Thymus (tissue), 11 donors: Measurements from ENCODE around the gene GMPR. TPM values are rescaled to one million over a fixed set of nuclear protein-coding genes. Genes with fewer than 3 reads are reported as not detected.

Source experiments
- DNase-seq, 9 donors: peaks; one replicate each; pipeline ENCODE4 v3.0.0-alpha.2; 2013; ENCODE audit warnings: low spot score in 9 of 9, low read depth in 6 of 9, missing footprints in 1 of 9
- H3K27ac ChIP-seq, 2 donors: one replicate each; pipeline ENCODE4 v1.5.1; 2013; ENCODE audit warnings: control low read depth in 1 of 2, low read depth in 1 of 2, low read length in 1 of 2, mild to moderate bottlenecking in 1 of 2, moderate library complexity in 1 of 2
- H3K27me3 ChIP-seq, 2 donors: one replicate each; pipeline ENCODE4 v1.5.1; 2013; ENCODE audit warnings: low read length in 1 of 2; ENCODE audit not compliant: control insufficient read depth in 2 of 2, insufficient read depth in 1 of 2
- H3K36me3 ChIP-seq, 2 donors: one replicate each; pipeline ENCODE4 v1.5.1; 2013; ENCODE audit warnings: low read length in 1 of 2, mild to moderate bottlenecking in 1 of 2, moderate library complexity in 1 of 2; ENCODE audit not compliant: control insufficient read depth in 2 of 2, insufficient read depth in 2 of 2
- H3K4me1 ChIP-seq, 2 donors: one replicate each; pipeline ENCODE4 v1.5.1; 2013; ENCODE audit warnings: low read length in 2 of 2; ENCODE audit not compliant: control insufficient read depth in 2 of 2, insufficient read depth in 2 of 2
- H3K4me3 ChIP-seq, 2 donors: one replicate each; pipeline ENCODE4 v1.5.1; 2013; ENCODE audit warnings: low read length in 2 of 2, control low read depth in 1 of 2, mild to moderate bottlenecking in 1 of 2
- H3K9me3 ChIP-seq, 2 donors: one replicate each; pipeline ENCODE4 v1.5.1; 2013; ENCODE audit warnings: low read length in 1 of 2, mild to moderate bottlenecking in 1 of 2; ENCODE audit not compliant: control insufficient read depth in 2 of 2, insufficient read depth in 1 of 2
- WGBS: extraction: QIAGEN DNeasy Blood & Tissue Kit; methylation state at CpG from one replicate; pipeline ENCODE4 v1.1.7; 2013; 5-methylcytosine and 5-hydroxymethylcytosine counted together
- polyA plus RNA-seq: library from polyadenylated mRNA; stranded (reverse); fragments of 200-250 nt; gene quantifications from one replicate; pipeline ENCODE4 v1.2.3, GENCODE V29; 2013
- total RNA-seq: library from RNA; stranded (reverse); fragments of 120-200 nt; gene quantifications from one replicate; pipeline ENCODE4 v1.2.4, GENCODE V29; 2013
- donor health status: healthy.

Gene GMPR
- total and polyA plus RNA-seq, 2 donors = 4.1 to 17.2 TPM

GRCh38 chr6:16284472-16284871 lies 46.1 kb downstream of the GMPR start:
- H3K4me1 ChIP-seq = peaks cover 0 to 4% of the 10 kb centered on the region in 2 donors
- WGBS = 97% methylated on average over 14 of the region's 14 CpGs
- H3K36me3 ChIP-seq = no peaks in the 10 kb centered on the region
- no peak overlapping the region for H3K4me3 ChIP-seq
- no peaks in the 10 kb centered on the region for H3K9me3 ChIP-seq
- H3K27me3 ChIP-seq = no peaks in the 10 kb centered on the region
- H3K27ac ChIP-seq = no peak overlapping the region
- no peak for DNase-seq

DNA sequence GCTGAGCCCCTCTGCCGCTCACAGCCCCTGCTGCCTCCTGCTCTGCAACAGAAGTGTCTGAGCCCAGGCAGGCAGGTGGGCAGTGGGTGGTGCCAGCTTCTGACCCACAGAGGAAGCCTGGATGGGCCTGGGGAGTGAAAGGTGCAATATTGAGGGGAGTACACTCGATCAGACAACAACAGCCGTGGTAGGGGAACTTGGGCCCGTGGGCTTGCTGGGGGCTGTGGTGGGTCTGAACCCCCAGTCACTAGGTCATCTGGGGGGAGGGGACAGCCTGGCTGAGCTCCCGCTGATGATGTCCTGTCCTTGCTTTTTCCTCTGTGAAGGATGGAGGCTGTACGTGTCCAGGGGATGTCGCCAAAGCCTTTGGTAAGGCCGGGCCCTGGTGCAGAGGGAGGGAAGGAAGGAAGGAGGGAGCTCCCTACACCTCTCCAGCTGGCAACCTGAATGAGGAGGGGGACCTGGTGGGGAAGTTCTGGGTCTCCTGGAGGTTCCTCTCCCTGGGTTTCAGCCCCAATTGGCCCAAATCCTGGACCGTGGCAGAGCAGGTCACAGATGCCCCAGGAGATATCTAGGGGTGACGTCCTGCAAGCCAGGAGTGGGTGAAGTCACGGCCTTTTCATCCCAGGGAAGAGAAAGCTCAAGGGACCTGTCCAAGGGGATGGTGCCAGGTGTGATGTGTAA lies 47.2 kb downstream of the GMPR start:
- DNase-seq = no peak
- 92% methylated on average over 11 of the region's 11 CpGs for WGBS

GRCh38 chr6:16286151-16286522 lies 47.8 kb downstream of the GMPR start:
- Histone ChIP-seq H3K4me1 (peaks cover 0 to 4% of the 10 kb centered on the region in 2 donors), H3K4me3 (no peak overlapping the region), H3K27ac (no peak overlapping the region), H3K9me3 (no peaks in the 10 kb centered on the region), H3K36me3 (no peaks in the 10 kb centered on the region), H3K27me3 (no peaks in the 10 kb centered on the region)
- DNase-seq = peak in 7 of 9 donors; percentile 10 to 53 (median 31)
- WGBS = 86% methylated on average over 15 of the region's 15 CpGs

More for the DNA sequence above, 47.2 kb downstream of the GMPR start:
- H3K27me3 ChIP-seq = no peaks in the 10 kb centered on the region
- H3K27ac ChIP-seq = no peak overlapping the region
- no peaks in the 10 kb centered on the region for H3K36me3 ChIP-seq
- no peaks in the 10 kb centered on the region for H3K9me3 ChIP-seq
- H3K4me3 ChIP-seq = no peak overlapping the region
- peaks cover 0 to 4% of the 10 kb centered on the region in 2 donors for H3K4me1 ChIP-seq

GRCh38 chr6:16288163-16288562 lies 49.8 kb downstream of the GMPR start:
- H3K4me1 ChIP-seq = peaks cover 0 to 4% of the 10 kb centered on the region in 2 donors
- H3K36me3 ChIP-seq = no peaks in the 10 kb centered on the region
- H3K27ac ChIP-seq = no peak overlapping the region
- no peak overlapping the region for H3K4me3 ChIP-seq
- DNase-seq = no peak
- H3K27me3 ChIP-seq = no peaks in the 10 kb centered on the region
- no peaks in the 10 kb centered on the region for H3K9me3 ChIP-seq
- 98% methylated on average over 26 of the region's 26 CpGs for WGBS

DNA sequence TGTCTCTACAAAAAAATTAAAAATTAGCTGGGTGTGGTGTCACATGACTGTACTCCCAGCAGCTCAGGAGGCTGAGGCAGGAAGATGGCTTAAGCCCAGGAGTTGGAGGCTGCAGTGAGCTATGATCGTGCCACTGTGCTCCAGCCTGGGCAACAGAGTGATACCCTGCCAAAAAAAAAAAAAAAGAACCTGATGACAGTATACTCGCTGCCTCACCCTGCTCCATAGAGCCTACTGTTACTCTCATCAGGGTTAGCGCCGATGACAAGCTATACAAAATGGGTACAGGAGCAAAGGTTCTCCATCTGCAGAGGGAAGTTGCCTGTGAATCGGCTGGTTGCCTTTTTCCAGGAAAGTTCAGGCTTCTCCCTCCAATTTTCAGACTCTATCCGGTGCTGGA lies 53.4 kb downstream of the GMPR start:
- H3K36me3 ChIP-seq = no peaks in the 10 kb centered on the region
- no peaks in the 10 kb centered on the region for H3K9me3 ChIP-seq
- H3K4me3 ChIP-seq = no peak overlapping the region
- H3K27me3 ChIP-seq = no peaks in the 10 kb centered on the region
- no peak for DNase-seq
- no peak overlapping the region for H3K27ac ChIP-seq
- WGBS = 96% methylated on average over 6 of the region's 6 CpGs
- no peaks in the 10 kb centered on the region for H3K4me1 ChIP-seq

- Histone ChIP-seq H3K27me3 (no peaks in the 10 kb centered on the region), H3K27ac (no peak overlapping the region), H3K4me1 (no peaks in the 10 kb centered on the region), H3K4me3 (no peak overlapping the region), H3K9me3 (no peaks in the 10 kb centered on the region), H3K36me3 (no peaks in the 10 kb centered on the region)
- no peak for DNase-seq
- 91% methylated on average over 5 of the region's 5 CpGs for WGBS
Measured at GRCh38 chr6:16292432-16292831, 54.0 kb downstream of the GMPR start.

DNA sequence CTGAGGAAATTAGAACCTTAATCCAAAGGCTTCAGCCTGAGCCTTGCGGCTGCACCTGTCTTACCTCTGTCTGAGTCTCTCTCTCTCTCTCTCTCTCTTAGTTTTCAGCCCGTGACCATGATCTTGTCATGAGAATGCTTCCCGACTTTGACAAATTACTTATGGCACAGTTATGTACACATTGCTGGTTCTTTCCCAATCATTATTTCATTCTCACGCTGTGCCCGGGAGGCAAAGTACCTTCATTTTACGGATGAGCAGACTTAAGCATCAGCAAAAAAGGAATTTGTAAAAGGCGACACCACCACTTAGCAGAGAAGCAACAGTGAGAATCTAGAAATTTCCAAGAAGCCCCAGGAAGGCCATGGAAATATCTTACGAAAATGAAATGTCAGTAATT lies 54.6 kb downstream of the GMPR start:
- 93% methylated on average over 8 of the region's 8 CpGs for WGBS
- no peaks in the 10 kb centered on the region for H3K9me3 ChIP-seq

GRCh38 chr6:16294371-16294770 lies 56.0 kb downstream of the GMPR start:
- no peak for DNase-seq
- Histone ChIP-seq H3K27me3 (no peaks in the 10 kb centered on the region), H3K9me3 (no peaks in the 10 kb centered on the region), H3K36me3 (no peaks in the 10 kb centered on the region), H3K4me3 (no peak overlapping the region), H3K4me1 (peaks cover 0 to 6% of the 10 kb centered on the region in 2 donors), H3K27ac (no peak overlapping the region)
- 96% methylated on average over 10 of the region's 10 CpGs for WGBS

More for the DNA sequence above, 54.6 kb downstream of the GMPR start:
- Histone ChIP-seq H3K4me3 (no peak overlapping the region), H3K36me3 (no peaks in the 10 kb centered on the region), H3K27me3 (no peaks in the 10 kb centered on the region), H3K4me1 (peaks cover 0 to under 1% of the 10 kb centered on the region in 2 donors), H3K27ac (no peak overlapping the region)
- no peak for DNase-seq

- 97% methylated on average over 15 of the region's 15 CpGs for WGBS
- no peak for DNase-seq
- H3K4me3 ChIP-seq = no peak overlapping the region
- no peak overlapping the region for H3K27ac ChIP-seq
- H3K9me3 ChIP-seq = no peaks in the 10 kb centered on the region
- H3K27me3 ChIP-seq = no peaks in the 10 kb centered on the region
- H3K4me1 ChIP-seq = peaks cover 0 to 6% of the 10 kb centered on the region in 2 donors
- H3K36me3 ChIP-seq = no peaks in the 10 kb centered on the region
Measured at GRCh38 chr6:16295060-16295459, 56.7 kb downstream of the GMPR start.
